Glomerular endothelial cell (primary cell): Measurements from ENCODE around the gene AMBRA1. TPM values are rescaled to one million over a fixed set of nuclear protein-coding genes. Genes with fewer than 3 reads are reported as not detected.
"Not testable (repeated sequence)": the region's sequence is repeated elsewhere in the genome, so short reads cannot be mapped to it uniquely, and the experiment has no call there.

Experiments
- DNase-seq: peaks from one replicate; pipeline ENCODE4 v3.0.0-alpha.2; 2011; ENCODE audit warnings: low read depth, low spot score; ENCODE audit errors: extremely low read depth
- total RNA-seq: library from RNA; depleted of rRNA; stranded (reverse); fragments of >200 nt; gene quantifications from 2 replicates; pipeline ENCODE4 v1.2.3, GENCODE V29; 2015

Gene AMBRA1
- total RNA-seq, 1 donor from 2014 or later, result 38.5 TPM

- no peak for DNase-seq
Measured at GRCh38 chr11:46373787-46374740, 219.8 kb downstream of the AMBRA1 start.

- not testable (repeated sequence) for DNase-seq
Measured at GRCh38 chr11:46372501-46372900, 221.3 kb downstream of the AMBRA1 start.

GRCh38 chr11:46372086-46372485 lies 221.7 kb downstream of the AMBRA1 start:
- no peak for DNase-seq

GRCh38 chr11:46371262-46371661 lies 222.6 kb downstream of the AMBRA1 start:
- DNase-seq, result not testable (repeated sequence)

- no peak for DNase-seq
Measured at GRCh38 chr11:46370253-46370652, 223.6 kb downstream of the AMBRA1 start.

- no peak for DNase-seq
Measured at GRCh38 chr11:46369458-46370152, 224.2 kb downstream of the AMBRA1 start.

- DNase-seq, result no peak
Measured at GRCh38 chr11:46367916-46368267, 225.9 kb downstream of the AMBRA1 start.

- no peak for DNase-seq
Measured at GRCh38 chr11:46367244-46367915, 226.4 kb downstream of the AMBRA1 start.

- no peak for DNase-seq
Measured at GRCh38 chr11:46366661-46367161, 227.1 kb downstream of the AMBRA1 start.

- no peak for DNase-seq
Measured at GRCh38 chr11:46366260-46366659, 227.6 kb downstream of the AMBRA1 start.

GRCh38 chr11:46364791-46365190 lies 229.0 kb downstream of the AMBRA1 start:
- DNase-seq, result no peak

GRCh38 chr11:46364056-46364455 lies 229.8 kb downstream of the AMBRA1 start:
- no peak for DNase-seq

GRCh38 chr11:46363455-46364005 lies 230.3 kb downstream of the AMBRA1 start:
- DNase-seq, result no peak

GRCh38 chr11:46363031-46363407 lies 230.8 kb downstream of the AMBRA1 start:
- no peak for DNase-seq

GRCh38 chr11:46362156-46363030 lies 231.4 kb downstream of the AMBRA1 start:
- DNase-seq, result no peak

GRCh38 chr11:46361283-46362155 lies 232.3 kb downstream of the AMBRA1 start:
- no peak for DNase-seq

GRCh38 chr11:46360878-46361277 lies 232.9 kb downstream of the AMBRA1 start:
- no peak for DNase-seq

GRCh38 chr11:46359953-46360352 lies 233.9 kb downstream of the AMBRA1 start:
- DNase-seq, result no peak

- DNase-seq, result no peak
Measured at GRCh38 chr11:46357483-46357936, 236.3 kb downstream of the AMBRA1 start.
